Heart right ventricle (tissue), 16 donors: ENCODE measurements around the gene VIPR2. TPM values are rescaled to one million over a fixed set of nuclear protein-coding genes. Genes with fewer than 3 reads are reported as not detected.

Source experiments
- ATAC-seq, 8 donors: fragments of 200-7000 bp; cut with Tn5 transposase; one replicate each; pipeline ENCODE4 v1.9.1; 2020; ENCODE audit warnings: mild to moderate bottlenecking in 8 of 8, moderate library complexity in 8 of 8, moderate number of reproducible peaks in 1 of 8
- DNase-seq, 2 donors: peaks; one replicate each; pipeline ENCODE4 v3.0.0-alpha.2; 2020
- H3K27ac ChIP-seq, 10 donors: fragments of 200-600 bp; sonication (generic) in 2 of 10; one replicate each; pipeline versions ENCODE4 v1.5.0 to v1.8.0; 2020 to 2022; ENCODE audit warnings: mild to moderate bottlenecking in 3 of 10
- H3K27me3 ChIP-seq, 7 donors: fragments of 200-600 bp; one replicate each; pipeline ENCODE4 v1.8.0; 2021 to 2022; ENCODE audit warnings: mild to moderate bottlenecking in 2 of 7
- H3K36me3 ChIP-seq, 9 donors: fragments of 200-600 bp; sonication (generic) in 1 of 9; one replicate each; pipeline versions ENCODE4 v1.5.0 to v1.8.0; 2020 to 2022; ENCODE audit warnings: mild to moderate bottlenecking in 2 of 9
- H3K4me1 ChIP-seq, 9 donors: fragments of 200-600 bp; sonication (generic) in 1 of 9; one replicate each; pipeline versions ENCODE4 v1.5.0 to v1.8.0; 2020 to 2022; ENCODE audit warnings: mild to moderate bottlenecking in 4 of 9
- H3K4me3 ChIP-seq, 10 donors: fragments of 200-600 bp; sonication (generic) in 2 of 10; one replicate each; pipeline versions ENCODE4 v1.5.0 to v1.8.0; 2020 to 2022; ENCODE audit warnings: mild to moderate bottlenecking in 7 of 10, moderate library complexity in 2 of 10
- H3K9me3 ChIP-seq, 11 donors: fragments of 200-600 bp in 10 of 11; sonication (generic) in 2 of 11; one replicate each; pipeline versions ENCODE4 v1.5.0 to v1.8.0; 2013 to 2022; ENCODE audit warnings: mild to moderate bottlenecking in 2 of 11, control low read depth in 1 of 11, moderate library complexity in 1 of 11
- CTCF ChIP-seq, 9 donors: fragments of 200-600 bp; sonication (generic) in 2 of 9; IDR thresholded peaks; one replicate each; pipeline versions ENCODE4 v1.5.0 to v1.8.0; 2021 to 2022; ENCODE audit warnings: antibody characterized with exemption in 9 of 9, mild to moderate bottlenecking in 5 of 9, moderate library complexity in 1 of 9
- WGBS, 2 donors: extraction: QIAGEN DNeasy Blood & Tissue Kit; methylation state at CpG; one replicate each; pipeline ENCODE4 v1.1.7; 2013; ENCODE audit warnings: inconsistent platforms in 1 of 2; 5-methylcytosine and 5-hydroxymethylcytosine counted together
- intact Hi-C, 10 donors: fragments of 100-400 bp; cut with DNase I; formaldehyde crosslinking; loops; one replicate each; pipeline versions ENCODE4 v1.11.1 to v1.14.2; 2022
- polyA plus RNA-seq, 2 donors: library from polyadenylated mRNA; stranded (reverse); fragments of 200-250 nt; gene quantifications; one replicate each; pipeline ENCODE4 v1.2.3, GENCODE V29; 2013
- total RNA-seq, 10 donors: library from RNA; stranded (reverse); fragmentation: NEBNext Ultra II Directional in 3 of 10; extraction: Animal tissue kit (Norgen Biotek cat#: 25700) in 3 of 10; gene quantifications; one replicate each; pipeline versions ENCODE4 v1.2.1 to v1.2.4, GENCODE V29; 2021 to 2023
- donor health status: Arrhythmogenic right ventricular cardiomyopathy.
- donor health status: ischemic (EF 13 %, LVEDD 7.1; RV severe dilation, severe dysfunction).
- donor health status: healthy with polysubstance abuse.
- donor health status: DM: no; HTN: yes; CAD: no.
- donor health status: DM: no; HTN: no; CAD: no.
- donor health status: ischemic (EF 25% LVEDD 6.9; RV normal size, moderate dysfunction).
- donor health status: ischemic (EF 25% LVEDD 5.7; RV mildly dilated, moderate dysfunction).
- donor health status: healthy.
- donor health status: DM: yes; HTN: yes; CAD: no.
- donor health status: Ischemic cardiomyopathy.
- donor health status: ischemic (EF 35%, LVEDD 5.7; RV mildly dilated, moderate dysfunction).
- donor health status: nonischemic (EF 11% LVEDD 7.7; RV severe dilation, severe dysfunction).
- donor health status: DM: yes; HTN: yes; CAD: no.
- donor health status: PGD.
- donor health status: ischemic (EF 29% LVEDD 5.4; RV normal size, mild dysfunction).
- donor health status: nonischemic (EF 23%, LVEDD 6.1; RV moderate dilation, normal function).

Gene VIPR2
- total and polyA plus RNA-seq, 12 donors: 3.0 to 30.6 (median 19.1) TPM

GRCh38 chr7:159078193-159078910 lies 66.3 kb downstream of the VIPR2 start:
- WGBS, 2 donors: 82 to 89% methylated on average over 9 of the region's 9 CpGs
- no peak overlapping the region for H3K4me3 ChIP-seq
- DNase-seq: no peak
- peaks cover 0 to 4% (median 0%) of the 10 kb centered on the region in 7 donors for H3K27me3 ChIP-seq
- H3K27ac ChIP-seq: no peak overlapping the region
- intact Hi-C loops: loop anchor here in 1 of 10 donors (10.0 kb wide), 1 partner anchor 54 kb away; no protein-coding TSS in a partner anchor
- no peak for TF ChIP-seq CTCF (IDR thresholded peaks at IDR 0.05)
- H3K4me1 ChIP-seq: peaks cover 0 to 31% (median under 1%) of the 10 kb centered on the region in 9 donors
- no peak for ATAC-seq
- H3K36me3 ChIP-seq: no peaks in the 10 kb centered on the region
- H3K9me3 ChIP-seq: peaks cover 0 to 4% (median 0%) of the 10 kb centered on the region in 11 donors

- Histone ChIP-seq H3K9me3 (peaks cover 0 to 4% (median 0%) of the 10 kb centered on the region in 11 donors), H3K27ac (peak overlapping the region in 6 of 10 donors; percentile 48 to 76 (median 62)), H3K27me3 (peaks cover 0 to 4% (median 0%) of the 10 kb centered on the region in 7 donors), H3K4me1 (peaks cover 0 to 25% (median 0%) of the 10 kb centered on the region in 9 donors), H3K4me3 (no peak overlapping the region), H3K36me3 (no peaks in the 10 kb centered on the region)
- DNase-seq (peak in 1 of 2 donors; percentile 1), ATAC-seq (peak in 5 of 8 donors; percentile 21 to 56 (median 42))
- TF ChIP-seq CTCF (IDR thresholded peaks at IDR 0.05): no peak
- intact Hi-C loops: loop anchor here in 1 of 10 donors (10.0 kb wide), 1 partner anchor 52 kb away; no protein-coding TSS in a partner anchor
Measured at GRCh38 chr7:159076333-159076732, 68.3 kb downstream of the VIPR2 start.

GRCh38 chr7:159075563-159076238 lies 69.0 kb downstream of the VIPR2 start:
- Histone ChIP-seq H3K4me1 (peaks cover 2 to 31% (median 5%) of the 10 kb centered on the region in 9 donors), H3K27ac (peak overlapping the region in 8 of 10 donors; percentile 48 to 76 (median 60)), H3K36me3 (no peaks in the 10 kb centered on the region), H3K9me3 (no peaks in the 10 kb centered on the region), H3K4me3 (no peak overlapping the region), H3K27me3 (peaks cover 0 to 4% (median 0%) of the 10 kb centered on the region in 7 donors)
- DNase-seq (peak in 1 of 2 donors; percentile 11), ATAC-seq (peak; percentile 38 to 95 (median 88))
- WGBS, 2 donors: 84 to 87% methylated on average over 17 of the region's 17 CpGs
- TF ChIP-seq CTCF (IDR thresholded peaks at IDR 0.05): no peak
- intact Hi-C loops: loop anchor here in 1 of 10 donors (10.0 kb wide), 1 partner anchor 51 kb away; no protein-coding TSS in a partner anchor

- Histone ChIP-seq H3K4me3 (no peak overlapping the region), H3K9me3 (no peaks in the 10 kb centered on the region), H3K36me3 (no peaks in the 10 kb centered on the region), H3K4me1 (peaks cover 6 to 62% (median 36%) of the 10 kb centered on the region in 9 donors), H3K27me3 (no peaks in the 10 kb centered on the region), H3K27ac (peak overlapping the region in 7 of 10 donors; percentile 17 to 91 (median 76))
- intact Hi-C loops: loop anchor here in 1 of 10 donors (10.0 kb wide), 1 partner anchor 46 kb away; no protein-coding TSS in a partner anchor
- 86 to 89% methylated on average over 6 of the region's 6 CpGs for WGBS, 2 donors
- DNase-seq: no peak
- ATAC-seq: no peak
- no peak for TF ChIP-seq CTCF (IDR thresholded peaks at IDR 0.05)
Measured at GRCh38 chr7:159071260-159071659, 73.4 kb downstream of the VIPR2 start.
